Measurements from ENCODE around the gene ITGA4.

GRCh38 chr2:181526014-181526413 lies 68.8 kb downstream of the ITGA4 start:
- no peak for TF ChIP-seq POLR2A (IDR thresholded peaks at IDR 0.05; ENCODE audit: low read depth, low read length)
- TF ChIP-seq, protein P1, sequence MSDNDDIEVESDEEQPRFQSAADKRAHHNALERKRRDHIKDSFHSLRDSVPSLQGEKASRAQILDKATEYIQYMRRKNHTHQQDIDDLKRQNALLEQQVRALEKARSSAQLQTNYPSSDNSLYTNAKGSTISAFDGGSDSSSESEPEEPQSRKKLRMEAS (IDR thresholded peaks at IDR 0.05; ENCODE audit: insufficient read depth, insufficient read length) = no peak

Data from endothelial cell of umbilical vein (primary cell).